ENCODE data around the gene TEX30.

TEX30 gene

GRCh38 chr13:102777736-102778135, 4.2 kb upstream of the TEX30 start:
- DNase-seq = no peak

DNA sequence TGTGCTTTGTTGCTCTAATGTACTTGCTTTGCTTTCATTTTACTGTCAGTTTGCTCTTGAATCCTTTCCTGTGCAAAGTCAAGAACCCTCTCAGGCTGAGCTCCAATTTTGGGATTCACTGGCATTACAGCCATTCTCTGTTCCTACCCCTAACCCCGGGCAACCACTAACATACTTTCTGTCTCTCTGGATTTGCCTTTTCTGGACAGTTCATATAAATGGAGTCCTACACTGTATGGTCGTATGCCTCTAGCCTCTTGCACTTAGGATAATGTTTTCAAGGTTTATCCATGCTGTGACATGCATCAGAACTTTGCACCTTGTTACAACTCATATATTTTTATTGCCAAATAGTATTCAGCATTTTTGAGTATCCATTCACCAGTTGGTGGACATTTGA, 2.7 kb upstream of the TEX30 start:
- no peak for DNase-seq

- DNase-seq = no peak
Measured at GRCh38 chr13:102774591-102775520, 1.3 kb upstream of the TEX30 start.

DNA sequence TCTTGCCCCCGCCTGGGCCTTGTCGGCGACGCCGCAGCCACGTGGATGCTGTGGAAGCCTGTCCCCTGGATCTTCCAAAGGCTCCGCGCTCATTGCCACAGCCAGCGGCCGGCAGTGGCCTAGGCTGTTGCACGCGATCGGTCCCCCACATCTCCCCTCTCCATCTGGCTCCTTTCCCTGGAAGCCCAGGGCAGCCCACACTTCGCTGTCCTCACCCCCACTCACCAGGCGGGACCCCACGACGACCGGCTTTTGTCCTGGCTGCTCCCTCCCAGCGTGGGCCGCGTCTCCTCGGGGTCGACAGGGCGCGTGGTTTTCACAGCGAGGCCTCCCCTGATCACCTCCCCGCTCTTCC, 605 bp upstream of the TEX30 start:
- no peak for DNase-seq

DNA sequence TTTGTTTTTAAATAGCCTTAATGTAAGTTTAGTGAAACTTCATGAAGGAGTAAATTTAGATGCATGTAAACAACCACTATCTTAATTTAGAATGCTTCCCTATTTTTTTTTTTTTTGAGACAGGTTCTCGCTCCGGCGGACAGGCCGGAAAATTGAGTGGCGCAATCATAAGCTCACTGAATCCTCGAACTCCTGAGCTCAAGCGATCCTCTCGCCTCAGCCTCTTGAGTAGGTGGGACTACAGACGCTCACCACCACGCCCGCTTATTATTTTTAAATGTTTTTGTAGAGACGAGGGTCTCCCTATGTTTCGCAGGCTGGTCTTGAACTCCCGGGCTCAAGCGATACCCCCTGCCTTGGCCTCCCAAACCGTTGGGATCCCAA, 1.6 kb downstream of the TEX30 start:
- DNase-seq = no peak

- no peak for DNase-seq
Measured at GRCh38 chr13:102771298-102772041, 2.1 kb downstream of the TEX30 start.

DNA sequence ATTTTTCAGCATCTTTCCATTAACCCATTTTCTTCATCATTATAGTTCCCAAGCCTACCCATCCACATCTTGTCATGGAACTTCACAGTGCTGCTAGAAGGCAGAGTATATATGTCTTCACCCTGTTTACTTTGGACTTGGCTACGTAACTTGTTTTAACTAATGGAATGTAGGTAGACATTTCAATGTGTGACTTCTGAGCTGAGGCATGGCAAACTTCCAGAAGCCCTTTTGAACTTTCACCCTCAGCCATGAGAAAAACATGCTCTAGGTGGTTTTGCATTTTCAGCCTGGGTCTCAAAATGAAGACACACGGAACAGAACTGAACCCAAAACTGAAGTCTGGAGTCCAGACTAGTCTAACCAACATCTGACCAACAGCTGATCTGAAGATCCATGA, 3.2 kb downstream of the TEX30 start:
- DNase-seq = no peak

DNA sequence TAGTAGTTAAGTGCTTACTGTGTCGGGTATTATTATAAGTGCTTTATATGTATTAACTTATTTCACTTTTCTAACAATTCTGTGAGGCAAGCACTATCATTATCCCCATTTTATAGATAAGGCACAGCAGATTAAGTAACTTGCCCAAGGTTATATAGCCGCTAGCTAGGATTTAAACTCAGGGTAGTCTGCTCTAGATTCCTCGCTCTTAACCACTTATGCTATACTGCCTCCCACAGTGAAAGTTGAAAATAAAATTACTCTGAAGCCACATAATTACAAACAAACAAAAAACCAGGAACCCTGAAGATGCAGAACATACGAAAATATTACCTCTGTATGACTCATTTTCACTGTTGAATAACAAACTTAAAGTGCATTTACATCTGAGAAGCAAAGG, 3.9 kb downstream of the TEX30 start:
- no peak for DNase-seq

GRCh38 chr13:102768909-102769308, 4.7 kb downstream of the TEX30 start:
- DNase-seq = no peak

DNA sequence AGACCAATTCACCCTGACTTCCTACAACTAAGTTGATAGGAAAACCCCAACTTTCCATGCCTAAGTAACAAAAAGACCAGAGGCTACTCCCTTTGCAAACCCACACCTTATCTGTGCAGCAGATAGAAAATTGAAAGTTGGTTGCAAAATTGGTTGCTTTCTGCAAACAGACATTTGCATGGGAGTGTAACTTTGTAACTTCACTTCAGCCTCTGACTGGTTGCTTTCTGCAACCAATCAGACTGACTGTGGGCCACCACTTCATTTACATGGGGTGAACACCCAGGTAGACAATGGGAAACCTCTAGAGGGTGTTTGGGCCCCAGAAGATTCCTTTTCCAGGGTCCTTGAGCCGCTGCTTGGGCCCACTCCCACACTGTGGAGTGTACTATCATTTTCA, 9.8 kb downstream of the TEX30 start:
- no peak for DNase-seq

DNA sequence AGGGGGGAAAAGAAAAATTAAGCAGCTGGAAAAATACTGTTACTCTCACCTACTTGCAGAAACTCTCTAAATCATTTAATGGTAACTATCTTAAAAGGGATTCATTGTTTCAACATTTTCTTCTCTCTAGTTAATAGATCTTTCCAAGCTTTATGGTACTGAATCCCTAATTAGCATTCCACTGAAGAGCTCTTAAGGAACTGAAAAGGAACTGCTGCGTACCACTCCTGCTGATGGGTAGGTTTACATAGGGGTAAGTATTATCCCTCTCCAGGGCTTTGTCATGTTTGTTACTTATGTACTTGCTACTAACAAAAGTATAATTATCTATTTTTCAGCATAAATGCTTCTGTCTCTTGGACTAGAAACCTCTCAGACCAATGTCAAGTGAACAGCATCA, 12.5 kb downstream of the TEX30 start:
- DNase-seq = no peak

DNA sequence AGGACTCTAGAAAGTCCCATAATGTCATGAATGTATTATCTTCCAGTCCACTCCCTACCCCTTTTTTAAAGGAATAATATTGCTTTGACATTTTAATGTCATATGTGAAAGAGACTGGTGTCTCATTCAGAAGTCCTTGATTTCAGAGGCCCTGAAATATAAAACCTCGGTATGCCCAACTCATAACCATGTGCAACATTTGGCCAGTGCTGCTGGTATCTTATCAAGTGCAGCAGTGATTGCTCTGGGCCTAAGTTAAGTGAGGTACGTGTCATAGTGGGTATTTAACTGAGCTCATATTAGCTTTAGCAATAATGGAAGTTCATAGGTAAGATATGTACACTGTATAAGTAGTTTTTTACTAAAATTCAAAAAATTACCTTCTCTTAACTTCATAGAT, 14.7 kb downstream of the TEX30 start:
- no peak for DNase-seq

- no peak for DNase-seq
Measured at GRCh38 chr13:102757006-102757405, 16.6 kb downstream of the TEX30 start.

GRCh38 chr13:102751886-102752285, 21.7 kb downstream of the TEX30 start:
- DNase-seq = no peak

GRCh38 chr13:102742506-102742905, 31.1 kb downstream of the TEX30 start:
- no peak for DNase-seq

- no peak for DNase-seq
Measured at GRCh38 chr13:102742101-102742500, 31.5 kb downstream of the TEX30 start.

- no peak for DNase-seq
Measured at GRCh38 chr13:102729560-102730270, 43.9 kb downstream of the TEX30 start.

DNA sequence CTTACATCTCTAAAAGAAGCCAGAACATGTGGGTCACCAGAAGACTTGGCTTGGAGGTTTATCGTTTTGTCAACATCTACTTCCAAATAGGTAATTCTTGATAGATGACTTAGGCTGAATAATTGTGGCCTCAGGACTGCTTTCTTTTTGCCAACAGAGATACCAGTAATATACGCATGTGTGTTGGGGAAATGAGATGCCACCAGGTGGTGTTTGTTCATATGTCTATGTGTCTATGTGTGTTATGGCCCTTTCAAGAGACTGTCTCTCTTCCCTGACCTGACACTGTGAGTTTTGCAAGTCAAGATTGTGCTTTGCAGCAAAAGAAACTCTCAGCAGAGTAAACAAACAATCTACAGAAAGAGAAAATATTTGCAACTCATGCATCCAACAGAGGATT, 47.2 kb downstream of the TEX30 start:
- DNase-seq = no peak

- peak; percentile 27 for DNase-seq
Measured at GRCh38 chr13:102724923-102725322, 48.7 kb downstream of the TEX30 start.

DNA sequence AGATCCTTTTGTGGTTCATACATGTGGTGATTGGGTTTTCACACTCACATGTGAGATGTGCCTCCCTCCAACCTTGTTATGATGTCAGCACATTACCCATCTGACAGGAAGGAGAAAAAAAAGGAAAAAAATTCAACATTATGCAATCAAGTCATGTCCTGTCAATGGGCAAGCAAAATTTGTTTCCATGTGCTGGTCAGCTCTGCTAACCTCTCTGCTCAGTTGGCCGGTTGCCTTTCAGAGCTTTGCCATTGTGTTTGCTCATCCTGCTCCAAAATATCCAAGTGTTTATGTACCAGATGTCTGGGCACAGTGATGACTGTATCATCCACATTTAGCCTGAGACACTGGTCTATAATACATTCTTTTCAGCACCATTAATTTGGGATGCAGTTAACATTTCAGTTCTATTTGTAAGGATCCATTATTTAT, 51.8 kb downstream of the TEX30 start:
- DNase-seq = no peak

- DNase-seq = no peak
Measured at GRCh38 chr13:102718746-102719145, 54.8 kb downstream of the TEX30 start.

All from NCI-H1092 (cell line).